Measurements from ENCODE around the gene HSPA1B.
"Not testable (repeated sequence)": the region's sequence is repeated elsewhere in the genome, so short reads cannot be mapped to it uniquely, and the experiment has no call there.

Gene HSPA1B

GRCh38 chr6:31826793-31827285 lies 699 bp upstream of the HSPA1B start:
- DNase-seq (ENCODE audit: low read depth in 2 of 2) = no peak

- DNase-seq (ENCODE audit: low read depth in 2 of 2) = no peak
These were observed 2.2 kb downstream of the HSPA1B start for GRCh38 chr6:31829633-31830283.

GRCh38 chr6:31830886-31831335 lies 3.4 kb downstream of the HSPA1B start:
- DNase-seq (ENCODE audit: low read depth in 2 of 2) = no peak

GRCh38 chr6:31831350-31832215 lies 4.0 kb downstream of the HSPA1B start:
- DNase-seq (ENCODE audit: low read depth in 2 of 2) = no peak

GRCh38 chr6:31834367-31835250 lies 7.1 kb downstream of the HSPA1B start:
- peak; percentile 54 to 61 for DNase-seq (ENCODE audit: low read depth in 2 of 2)

- DNase-seq (ENCODE audit: low read depth in 2 of 2) = no peak
These were observed 8.5 kb downstream of the HSPA1B start for GRCh38 chr6:31836047-31836473.

- DNase-seq (ENCODE audit: low read depth in 2 of 2) = no peak
These were observed 9.2 kb downstream of the HSPA1B start for GRCh38 chr6:31836474-31837368.

GRCh38 chr6:31837369-31838113 lies 10.0 kb downstream of the HSPA1B start:
- DNase-seq (ENCODE audit: low read depth in 2 of 2) = no peak

GRCh38 chr6:31838114-31838553 lies 10.6 kb downstream of the HSPA1B start:
- DNase-seq (ENCODE audit: low read depth in 2 of 2) = not testable (repeated sequence)

GRCh38 chr6:31838968-31839367 lies 11.4 kb downstream of the HSPA1B start:
- no peak for DNase-seq (ENCODE audit: low read depth in 2 of 2)

GRCh38 chr6:31839779-31840126 lies 12.2 kb downstream of the HSPA1B start:
- not testable (repeated sequence) for DNase-seq (ENCODE audit: low read depth in 2 of 2)

GRCh38 chr6:31842053-31842452 lies 14.5 kb downstream of the HSPA1B start:
- no peak for DNase-seq (ENCODE audit: low read depth in 2 of 2)

GRCh38 chr6:31844507-31844906 lies 17.0 kb downstream of the HSPA1B start:
- DNase-seq (ENCODE audit: low read depth in 2 of 2) = no peak

- no peak for DNase-seq (ENCODE audit: low read depth in 2 of 2)
These were observed 19.9 kb downstream of the HSPA1B start for GRCh38 chr6:31847276-31847978.

- no peak for DNase-seq (ENCODE audit: low read depth in 2 of 2)
These were observed 23.4 kb downstream of the HSPA1B start for GRCh38 chr6:31850765-31851484.

- no peak for DNase-seq (ENCODE audit: low read depth in 2 of 2)
These were observed 23.9 kb downstream of the HSPA1B start for GRCh38 chr6:31851485-31851832.

- not testable (repeated sequence) for DNase-seq (ENCODE audit: low read depth in 2 of 2)
These were observed 24.6 kb downstream of the HSPA1B start for GRCh38 chr6:31851980-31852718.

GRCh38 chr6:31857774-31858173 lies 30.2 kb downstream of the HSPA1B start:
- DNase-seq (ENCODE audit: low read depth in 2 of 2) = not testable (repeated sequence)

Data from activated CD8-positive, alpha-beta memory T cell treated with anti-CD3 and anti-CD28 coated beads for 4 hours (primary cell).